HepG2 (cell line): ENCODE measurements around the gene GTF2H2C. TPM values are rescaled to one million over a fixed set of nuclear protein-coding genes. Genes with fewer than 3 reads are reported as not detected.

Experiments used
- ATF7-NPFF ChIP-seq: sonication (generic); formaldehyde crosslinking; IDR thresholded peaks from 2 replicates; pipeline ENCODE4 v1.8.1; 2023; ENCODE audit warnings: mild to moderate bottlenecking, low read depth, missing genetic modification reagents, moderate library complexity
- ATM ChIP-seq: fragments of 450-650 bp; IDR thresholded peaks from 2 replicates; pipeline ENCODE4 v1.7.1; 2017; ENCODE audit warnings: mild to moderate bottlenecking, borderline replicate concordance
- DMAP1 ChIP-seq: IDR thresholded peaks from 2 replicates; pipeline ENCODE4 v1.6.1; 2016
- EHMT2 ChIP-seq: fragments of 200-600 bp; sonication (generic); IDR thresholded peaks from 2 replicates; pipeline ENCODE4 v1.7.0; 2017; ENCODE audit warnings: antibody characterized with exemption, low read depth, low read length, borderline replicate concordance
- FOXA3 ChIP-seq: IDR thresholded peaks from 2 replicates; pipeline ENCODE4 v1.6.1; 2016; ENCODE audit warnings: missing genetic modification reagents, missing compliant biosample characterization
- FOXK1 ChIP-seq: sonication (generic); formaldehyde crosslinking; IDR thresholded peaks from 2 replicates; pipeline ENCODE4 v1.4.0; 2020; ENCODE audit warnings: low read depth, missing genetic modification reagents, borderline replicate concordance
- MIER3 ChIP-seq: IDR thresholded peaks from 2 replicates; pipeline ENCODE4 v1.6.1; 2016; ENCODE audit warnings: missing compliant biosample characterization, borderline replicate concordance
- MIXL1 ChIP-seq: IDR thresholded peaks from 2 replicates; pipeline ENCODE4 v1.6.1; 2016
- RARA ChIP-seq: IDR thresholded peaks from 2 replicates; pipeline ENCODE4 v1.6.1; 2016; ENCODE audit warnings: missing genetic modification reagents, missing compliant biosample characterization
- REXO4 ChIP-seq: sonication (generic); formaldehyde crosslinking; IDR thresholded peaks from 2 replicates; pipeline ENCODE4 v1.8.0; 2022; ENCODE audit warnings: missing genetic modification reagents, mild to moderate bottlenecking, borderline replicate concordance
- TBX2 ChIP-seq: sonication (generic); formaldehyde crosslinking; IDR thresholded peaks from 2 replicates; pipeline ENCODE4 v1.5.0; 2020; ENCODE audit warnings: missing genetic modification reagents, mild to moderate bottlenecking, borderline replicate concordance
- ZFP1 ChIP-seq: IDR thresholded peaks from 2 replicates; pipeline ENCODE4 v1.6.1; 2016
- ZFP62 ChIP-seq: sonication (generic); formaldehyde crosslinking; IDR thresholded peaks from 2 replicates; pipeline ENCODE4 v1.4.0; 2020; ENCODE audit warnings: missing genetic modification reagents
- ZNF260 ChIP-seq: sonication (generic); formaldehyde crosslinking; IDR thresholded peaks from 2 replicates; pipeline ENCODE4 v1.4.0; 2020; ENCODE audit warnings: missing genetic modification reagents, low read depth, mild to moderate bottlenecking, borderline replicate concordance
- ZNF296 ChIP-seq: sonication (generic); formaldehyde crosslinking; conservative IDR thresholded peaks from 2 replicates; pipeline ENCODE4 v1.5.0; 2020; ENCODE audit warnings: mild to moderate bottlenecking, missing genetic modification reagents
- ZNF510 ChIP-seq: sonication (generic); formaldehyde crosslinking; IDR thresholded peaks from 2 replicates; pipeline ENCODE4 v1.4.0; 2020; ENCODE audit warnings: low read depth, mild to moderate bottlenecking, missing genetic modification reagents
- ZNF724P ChIP-seq: sonication (generic); formaldehyde crosslinking; IDR thresholded peaks from 2 replicates; pipeline ENCODE4 v1.8.0; 2022; ENCODE audit warnings: missing genetic modification reagents, borderline replicate concordance
- ZNF841 ChIP-seq: sonication (generic); formaldehyde crosslinking; IDR thresholded peaks from 2 replicates; pipeline ENCODE4 v1.8.1; 2023; ENCODE audit warnings: missing genetic modification reagents, borderline replicate concordance
- polyA plus RNA-seq, 8 experiments: library from polyadenylated mRNA; depleted of rRNA in 3 of 8; stranded (reverse) in 7 of 8; unstranded in 1 of 8; fragments of >200 nt; fragmentation: Illumina TruSeq in 4 of 8; extraction: Trizol in 4 of 8; gene quantifications; 2 replicates each; pipeline versions ENCODE4 v1.2.1 to v1.2.3, GENCODE V29; 2011 to 2016; ENCODE audit warnings: low read depth in 4 of 8, missing spikeins in 1 of 8, mixed read lengths in 1 of 8; ENCODE audit not compliant: insufficient read depth in 1 of 8
- total RNA-seq, 5 experiments: library from RNA; depleted of rRNA; stranded (reverse); fragments of >200 nt; fragmentation: Illumina TruSeq; extraction: Trizol; gene quantifications; 2 replicates each; pipeline ENCODE4 v1.2.3, GENCODE V29; 2016; ENCODE audit warnings: low read depth in 1 of 5
- TF ChIP-seq, protein P1 (sequence below): sonication (generic); formaldehyde crosslinking; conservative IDR thresholded peaks from 2 replicates; pipeline ENCODE4 v1.4.0; 2020; ENCODE audit warnings: mild to moderate bottlenecking, missing genetic modification reagents, moderate library complexity
- TF ChIP-seq, protein P2 (sequence below): sonication (generic); formaldehyde crosslinking; IDR thresholded peaks from 2 replicates; pipeline ENCODE4 v1.4.0; 2020; ENCODE audit warnings: missing genetic modification reagents, mild to moderate bottlenecking, borderline replicate concordance
- TF ChIP-seq, protein P3 (sequence below): sonication (generic); formaldehyde crosslinking; IDR thresholded peaks from 2 replicates; pipeline ENCODE4 v1.5.0; 2020; ENCODE audit warnings: mild to moderate bottlenecking, missing genetic modification reagents
- TF ChIP-seq, protein P4 (sequence below): sonication (generic); formaldehyde crosslinking; IDR thresholded peaks from 2 replicates; pipeline ENCODE4 v1.8.0; 2022; ENCODE audit warnings: missing genetic modification reagents, mild to moderate bottlenecking, borderline replicate concordance

GTF2H2C gene
- total and polyA plus RNA-seq, 2 of the 13 experiments (the other 11 are each of a cell fraction or from before 2014, with no cell fraction given) = 29.7 to 62.9 TPM

- TF ChIP-seq, protein P1, sequence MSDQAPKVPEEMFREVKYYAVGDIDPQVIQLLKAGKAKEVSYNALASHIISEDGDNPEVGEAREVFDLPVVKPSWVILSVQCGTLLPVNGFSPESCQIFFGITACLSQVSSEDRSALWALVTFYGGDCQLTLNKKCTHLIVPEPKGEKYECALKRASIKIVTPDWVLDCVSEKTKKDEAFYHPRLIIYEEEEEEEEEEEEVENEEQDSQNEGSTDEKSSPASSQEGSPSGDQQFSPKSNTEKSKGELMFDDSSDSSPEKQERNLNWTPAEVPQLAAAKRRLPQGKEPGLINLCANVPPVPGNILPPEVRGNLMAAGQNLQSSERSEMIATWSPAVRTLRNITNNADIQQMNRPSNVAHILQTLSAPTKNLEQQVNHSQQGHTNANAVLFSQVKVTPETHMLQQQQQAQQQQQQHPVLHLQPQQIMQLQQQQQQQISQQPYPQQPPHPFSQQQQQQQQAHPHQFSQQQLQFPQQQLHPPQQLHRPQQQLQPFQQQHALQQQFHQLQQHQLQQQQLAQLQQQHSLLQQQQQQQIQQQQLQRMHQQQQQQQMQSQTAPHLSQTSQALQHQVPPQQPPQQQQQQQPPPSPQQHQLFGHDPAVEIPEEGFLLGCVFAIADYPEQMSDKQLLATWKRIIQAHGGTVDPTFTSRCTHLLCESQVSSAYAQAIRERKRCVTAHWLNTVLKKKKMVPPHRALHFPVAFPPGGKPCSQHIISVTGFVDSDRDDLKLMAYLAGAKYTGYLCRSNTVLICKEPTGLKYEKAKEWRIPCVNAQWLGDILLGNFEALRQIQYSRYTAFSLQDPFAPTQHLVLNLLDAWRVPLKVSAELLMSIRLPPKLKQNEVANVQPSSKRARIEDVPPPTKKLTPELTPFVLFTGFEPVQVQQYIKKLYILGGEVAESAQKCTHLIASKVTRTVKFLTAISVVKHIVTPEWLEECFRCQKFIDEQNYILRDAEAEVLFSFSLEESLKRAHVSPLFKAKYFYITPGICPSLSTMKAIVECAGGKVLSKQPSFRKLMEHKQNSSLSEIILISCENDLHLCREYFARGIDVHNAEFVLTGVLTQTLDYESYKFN (CRISPR knock-in tag) = peak; percentile 77
- peak; percentile 68 for TF ChIP-seq FOXA3
- no peak for TF ChIP-seq ATF7-NPFF
- TF ChIP-seq TBX2 (CRISPR knock-in tag) = peak; percentile 48; the same call in 1 of the 2 replicates
- TF ChIP-seq FOXK1 = peak; percentile 48; the same call in 1 of the 2 replicates
- no peak for TF ChIP-seq ZNF724P (CRISPR knock-in tag)
- TF ChIP-seq ZFP1 (CRISPR knock-in tag) = no peak; the same call in 1 of the 2 replicates
- TF ChIP-seq, protein P2, sequence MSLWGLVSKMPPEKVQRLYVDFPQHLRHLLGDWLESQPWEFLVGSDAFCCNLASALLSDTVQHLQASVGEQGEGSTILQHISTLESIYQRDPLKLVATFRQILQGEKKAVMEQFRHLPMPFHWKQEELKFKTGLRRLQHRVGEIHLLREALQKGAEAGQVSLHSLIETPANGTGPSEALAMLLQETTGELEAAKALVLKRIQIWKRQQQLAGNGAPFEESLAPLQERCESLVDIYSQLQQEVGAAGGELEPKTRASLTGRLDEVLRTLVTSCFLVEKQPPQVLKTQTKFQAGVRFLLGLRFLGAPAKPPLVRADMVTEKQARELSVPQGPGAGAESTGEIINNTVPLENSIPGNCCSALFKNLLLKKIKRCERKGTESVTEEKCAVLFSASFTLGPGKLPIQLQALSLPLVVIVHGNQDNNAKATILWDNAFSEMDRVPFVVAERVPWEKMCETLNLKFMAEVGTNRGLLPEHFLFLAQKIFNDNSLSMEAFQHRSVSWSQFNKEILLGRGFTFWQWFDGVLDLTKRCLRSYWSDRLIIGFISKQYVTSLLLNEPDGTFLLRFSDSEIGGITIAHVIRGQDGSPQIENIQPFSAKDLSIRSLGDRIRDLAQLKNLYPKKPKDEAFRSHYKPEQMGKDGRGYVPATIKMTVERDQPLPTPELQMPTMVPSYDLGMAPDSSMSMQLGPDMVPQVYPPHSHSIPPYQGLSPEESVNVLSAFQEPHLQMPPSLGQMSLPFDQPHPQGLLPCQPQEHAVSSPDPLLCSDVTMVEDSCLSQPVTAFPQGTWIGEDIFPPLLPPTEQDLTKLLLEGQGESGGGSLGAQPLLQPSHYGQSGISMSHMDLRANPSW = no peak
- TF ChIP-seq, protein P3, sequence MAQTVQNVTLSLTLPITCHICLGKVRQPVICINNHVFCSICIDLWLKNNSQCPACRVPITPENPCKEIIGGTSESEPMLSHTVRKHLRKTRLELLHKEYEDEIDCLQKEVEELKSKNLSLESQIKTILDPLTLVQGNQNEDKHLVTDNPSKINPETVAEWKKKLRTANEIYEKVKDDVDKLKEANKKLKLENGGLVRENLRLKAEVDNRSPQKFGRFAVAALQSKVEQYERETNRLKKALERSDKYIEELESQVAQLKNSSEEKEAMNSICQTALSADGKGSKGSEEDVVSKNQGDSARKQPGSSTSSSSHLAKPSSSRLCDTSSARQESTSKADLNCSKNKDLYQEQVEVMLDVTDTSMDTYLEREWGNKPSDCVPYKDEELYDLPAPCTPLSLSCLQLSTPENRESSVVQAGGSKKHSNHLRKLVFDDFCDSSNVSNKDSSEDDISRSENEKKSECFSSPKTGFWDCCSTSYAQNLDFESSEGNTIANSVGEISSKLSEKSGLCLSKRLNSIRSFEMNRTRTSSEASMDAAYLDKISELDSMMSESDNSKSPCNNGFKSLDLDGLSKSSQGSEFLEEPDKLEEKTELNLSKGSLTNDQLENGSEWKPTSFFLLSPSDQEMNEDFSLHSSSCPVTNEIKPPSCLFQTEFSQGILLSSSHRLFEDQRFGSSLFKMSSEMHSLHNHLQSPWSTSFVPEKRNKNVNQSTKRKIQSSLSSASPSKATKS = no peak
- no peak for TF ChIP-seq ZFP62 (CRISPR knock-in tag)
- TF ChIP-seq ZNF510 (CRISPR knock-in tag) = no peak
- TF ChIP-seq ATM = no peak
- TF ChIP-seq DMAP1 (CRISPR knock-in tag) = no peak
- no peak for TF ChIP-seq ZNF841 (CRISPR knock-in tag)
- TF ChIP-seq, protein P4, sequence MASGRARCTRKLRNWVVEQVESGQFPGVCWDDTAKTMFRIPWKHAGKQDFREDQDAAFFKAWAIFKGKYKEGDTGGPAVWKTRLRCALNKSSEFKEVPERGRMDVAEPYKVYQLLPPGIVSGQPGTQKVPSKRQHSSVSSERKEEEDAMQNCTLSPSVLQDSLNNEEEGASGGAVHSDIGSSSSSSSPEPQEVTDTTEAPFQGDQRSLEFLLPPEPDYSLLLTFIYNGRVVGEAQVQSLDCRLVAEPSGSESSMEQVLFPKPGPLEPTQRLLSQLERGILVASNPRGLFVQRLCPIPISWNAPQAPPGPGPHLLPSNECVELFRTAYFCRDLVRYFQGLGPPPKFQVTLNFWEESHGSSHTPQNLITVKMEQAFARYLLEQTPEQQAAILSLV (CRISPR knock-in tag) = no peak
- TF ChIP-seq EHMT2 = no peak
- no peak for TF ChIP-seq REXO4 (CRISPR knock-in tag)
- TF ChIP-seq MIXL1 (CRISPR knock-in tag) = peak; percentile 20; the same call in 1 of the 2 replicates
- peak; percentile 39; the same call in 1 of the 2 replicates for TF ChIP-seq RARA
- TF ChIP-seq MIER3 (CRISPR knock-in tag) = no peak
- TF ChIP-seq ZNF260 (CRISPR knock-in tag) = no peak
- no peak for TF ChIP-seq ZNF296 (CRISPR knock-in tag)
Observed at GRCh38 chr5:69517763-69518212, 42.2 kb upstream of the GTF2H2C start (continued).
